Liver (tissue), 9 donors: ENCODE data around the gene ETV6. TPM values are rescaled to one million over a fixed set of nuclear protein-coding genes. Genes with fewer than 3 reads are reported as not detected.

Experiments
- DNase-seq: peaks from one replicate; pipeline ENCODE4 v3.0.0-alpha.2; 2017; ENCODE audit warnings: low spot score
- H3K27ac ChIP-seq, 2 donors: one replicate each; pipeline ENCODE4 v1.7.0; 2013; ENCODE audit warnings: inconsistent platforms in 2 of 2, low read length in 2 of 2, control low read depth in 1 of 2, low read depth in 1 of 2, mild to moderate bottlenecking in 1 of 2
- H3K27me3 ChIP-seq, 4 donors: one replicate each; pipeline versions ENCODE4 v1.6.1 to v1.7.0; 2013; ENCODE audit warnings: low read length in 3 of 4, inconsistent platforms in 1 of 4, mild to moderate bottlenecking in 1 of 4, moderate library complexity in 1 of 4; ENCODE audit not compliant: control insufficient read depth in 4 of 4, insufficient read depth in 4 of 4
- H3K36me3 ChIP-seq, 4 donors: one replicate each; pipeline versions ENCODE4 v1.6.1 to v1.7.0; 2013; ENCODE audit warnings: low read length in 3 of 4, mild to moderate bottlenecking in 3 of 4, low read depth in 1 of 4, moderate library complexity in 1 of 4; ENCODE audit not compliant: control insufficient read depth in 4 of 4, insufficient read depth in 3 of 4
- H3K4me1 ChIP-seq, 4 donors: one replicate each; pipeline versions ENCODE4 v1.6.1 to v1.7.0; 2013; ENCODE audit warnings: low read length in 3 of 4, mild to moderate bottlenecking in 3 of 4, moderate library complexity in 1 of 4; ENCODE audit not compliant: control insufficient read depth in 4 of 4, insufficient read depth in 4 of 4
- H3K4me3 ChIP-seq, 3 donors: one replicate each; pipeline versions ENCODE4 v1.6.1 to v1.7.0; 2013; ENCODE audit warnings: low read length in 3 of 3, control low read depth in 1 of 3, low read depth in 1 of 3, mild to moderate bottlenecking in 1 of 3
- H3K9ac ChIP-seq, 2 donors: one replicate each; pipeline ENCODE4 v1.7.0; 2013; ENCODE audit warnings: low read length in 2 of 2, mild to moderate bottlenecking in 2 of 2, moderate library complexity in 2 of 2, control low read depth in 1 of 2, low read depth in 1 of 2
- H3K9me3 ChIP-seq, 4 donors: one replicate each; pipeline versions ENCODE4 v1.6.1 to v1.7.0; 2013; ENCODE audit warnings: low read length in 3 of 4; ENCODE audit not compliant: control insufficient read depth in 4 of 4
- CTCF ChIP-seq: fragments of 150-350 bp; IDR thresholded peaks from 2 replicates; pipeline ENCODE4 v1.5.1; 2017; ENCODE audit warnings: improper control_type of control experiment, low read depth, low read length; ENCODE audit not compliant: missing input control
- EGR1 ChIP-seq, 2 donors: IDR thresholded peaks; 2 replicates each; pipeline ENCODE4 v1.6.1; 2016 to 2018; ENCODE audit warnings: antibody characterized with exemption in 2 of 2, low read depth in 2 of 2
- FOXA1 ChIP-seq: IDR thresholded peaks from 2 replicates; pipeline ENCODE4 v1.6.1; 2016; ENCODE audit warnings: antibody characterized with exemption
- FOXA2 ChIP-seq: IDR thresholded peaks from 2 replicates; pipeline ENCODE4 v1.6.1; 2016; ENCODE audit warnings: antibody characterized with exemption
- GABPA ChIP-seq, 2 donors: IDR thresholded peaks in 1 of 2; conservative IDR thresholded peaks in 1 of 2; 2 replicates each; pipeline ENCODE4 v1.6.1; 2016; ENCODE audit warnings: antibody characterized with exemption in 2 of 2, mild to moderate bottlenecking in 1 of 2, moderate library complexity in 1 of 2
- HNF4A ChIP-seq, 2 donors: conservative IDR thresholded peaks; 2 replicates each; pipeline ENCODE4 v1.6.1; 2016; ENCODE audit warnings: antibody characterized with exemption in 2 of 2, mild to moderate bottlenecking in 2 of 2
- HNF4G ChIP-seq: IDR thresholded peaks from 2 replicates; pipeline ENCODE4 v1.6.1; 2016; ENCODE audit warnings: antibody characterized with exemption
- JUND ChIP-seq, 2 donors: IDR thresholded peaks; 2 replicates each; pipeline ENCODE4 v1.6.1; 2016; ENCODE audit warnings: antibody characterized with exemption in 2 of 2
- MAX ChIP-seq: IDR thresholded peaks from 2 replicates; pipeline ENCODE4 v1.6.1; 2016; ENCODE audit warnings: antibody characterized with exemption
- NR2F2 ChIP-seq: IDR thresholded peaks from 2 replicates; pipeline ENCODE4 v1.6.1; 2016; ENCODE audit warnings: antibody characterized with exemption
- RAD21 ChIP-seq, 2 donors: IDR thresholded peaks; 2 replicates each; pipeline ENCODE4 v1.6.1; 2016; ENCODE audit warnings: antibody characterized with exemption in 2 of 2, mild to moderate bottlenecking in 2 of 2
- REST ChIP-seq: IDR thresholded peaks from 2 replicates; pipeline ENCODE4 v1.6.1; 2016; ENCODE audit warnings: antibody characterized with exemption, mild to moderate bottlenecking
- RXRA ChIP-seq, 2 donors: IDR thresholded peaks; 2 replicates each; pipeline ENCODE4 v1.6.1; 2017 to 2018; ENCODE audit warnings: antibody characterized with exemption in 2 of 2, mild to moderate bottlenecking in 1 of 2
- SP1 ChIP-seq: IDR thresholded peaks from 2 replicates; pipeline ENCODE4 v1.6.1; 2018; ENCODE audit warnings: antibody characterized with exemption, mild to moderate bottlenecking
- TAF1 ChIP-seq: conservative IDR thresholded peaks from 2 replicates; pipeline ENCODE4 v1.6.1; 2016; ENCODE audit warnings: antibody characterized with exemption, mild to moderate bottlenecking
- YY1 ChIP-seq: IDR thresholded peaks from 2 replicates; pipeline ENCODE4 v1.6.1; 2016; ENCODE audit warnings: antibody characterized with exemption, mild to moderate bottlenecking
- ZBTB33 ChIP-seq: IDR thresholded peaks from 2 replicates; pipeline ENCODE4 v1.6.1; 2016; ENCODE audit warnings: antibody characterized with exemption
- WGBS: extraction: QIAGEN DNeasy Blood & Tissue Kit; methylation state at CpG from one replicate; pipeline ENCODE4 v1.1.7; 2013; 5-methylcytosine and 5-hydroxymethylcytosine counted together
- polyA plus RNA-seq, 2 donors: library from polyadenylated mRNA; stranded (reverse) in 1 of 2; unstranded in 1 of 2; fragments of 200-250 nt in 1 of 2; fragments of >200 nt in 1 of 2; fragmentation: Nextera tagmentation in 1 of 2; extraction: Ambion mirVana in 1 of 2; gene quantifications; one replicate each; pipeline versions ENCODE4 v1.2.1 to v1.2.3, GENCODE V29; 2013 to 2015
- total RNA-seq, 2 donors: library from RNA; depleted of rRNA; stranded (reverse); fragments of >200 nt; gene quantifications; one replicate each; pipeline ENCODE4 v1.2.3, GENCODE V29; 2014
- donor health status: healthy.
- donor health status: healthy.
- donor health status: healthy.
- donor health status: healthy.
- donor health status: healthy.

Gene ETV6
- total and polyA plus RNA-seq, 4 donors, result 2.0 to 6.2 (median 3.5) TPM

- TF ChIP-seq TAF1 (no peak), EGR1 (IDR thresholded peaks at IDR 0.05; ENCODE audit: low read depth in 2 of 2) (no peak), NR2F2 (no peak), FOXA1 (no peak), MAX (no peak), YY1 (no peak), RAD21 (IDR thresholded peaks at IDR 0.05) (no peak), ZBTB33 (no peak), RXRA (IDR thresholded peaks at IDR 0.05) (no peak), HNF4A (conservative IDR thresholded peaks at IDR 0.05) (no peak), JUND (IDR thresholded peaks at IDR 0.05) (no peak), GABPA (IDR thresholded peaks at IDR 0.05 in 1 of 2, conservative IDR thresholded peaks at IDR 0.05 in 1 of 2) (no peak), CTCF (no peak), REST (no peak), HNF4G (no peak), FOXA2 (no peak), SP1 (no peak)
- Histone ChIP-seq H3K27me3 (no peaks in the 10 kb centered on the region), H3K9me3 (no peaks in the 10 kb centered on the region), H3K4me1 (peaks cover 0 to 2% (median 0%) of the 10 kb centered on the region in 4 donors), H3K9ac (no peak overlapping the region), H3K27ac (no peak overlapping the region), H3K36me3 (no peaks in the 10 kb centered on the region), H3K4me3 (no peak overlapping the region)
- 78% methylated on average over 2 of the region's 2 CpGs for WGBS
- DNase-seq, result no peak
Observed at GRCh38 chr12:11686120-11686519, 36.6 kb downstream of the ETV6 start.

GRCh38 chr12:11687528-11687927 is 38.1 kb downstream of the ETV6 start:
- H3K36me3 ChIP-seq, result no peaks in the 10 kb centered on the region
- DNase-seq, result no peak
- WGBS, result 85% methylated on average over 2 of the region's 2 CpGs
- no peaks in the 10 kb centered on the region for H3K9me3 ChIP-seq
- no peaks in the 10 kb centered on the region for H3K27me3 ChIP-seq
- peaks cover 0 to 2% (median 0%) of the 10 kb centered on the region in 4 donors for H3K4me1 ChIP-seq
- H3K27ac ChIP-seq, result no peak overlapping the region
- H3K9ac ChIP-seq, result no peak overlapping the region
- H3K4me3 ChIP-seq, result no peak overlapping the region
- TF ChIP-seq REST (no peak), HNF4A (conservative IDR thresholded peaks at IDR 0.05) (no peak), ZBTB33 (no peak), CTCF (no peak), TAF1 (no peak), JUND (IDR thresholded peaks at IDR 0.05) (no peak), HNF4G (no peak), RXRA (IDR thresholded peaks at IDR 0.05) (no peak)
